Muscle layer of duodenum (tissue), 2 donors: ENCODE measurements around the gene DR1.

Experiments used
- H3K27ac ChIP-seq: one replicate; pipeline ENCODE4 v1.7.0; 2013; ENCODE audit warnings: mild to moderate bottlenecking, low read length
- H3K27me3 ChIP-seq: one replicate; pipeline ENCODE4 v1.7.0; 2013; ENCODE audit warnings: low read depth, mild to moderate bottlenecking, control low read depth, low read length
- H3K36me3 ChIP-seq, 2 donors: one replicate each; pipeline ENCODE4 v1.7.0; 2013; ENCODE audit warnings: low read length in 2 of 2, control low read depth in 1 of 2, mild to moderate bottlenecking in 1 of 2; ENCODE audit not compliant: insufficient read depth in 2 of 2, control insufficient read depth in 1 of 2
- H3K4me1 ChIP-seq, 2 donors: one replicate each; pipeline ENCODE4 v1.7.0; 2013; ENCODE audit warnings: low read length in 2 of 2, mild to moderate bottlenecking in 2 of 2, control low read depth in 1 of 2, moderate library complexity in 1 of 2; ENCODE audit not compliant: insufficient read depth in 2 of 2, control insufficient read depth in 1 of 2
- H3K4me3 ChIP-seq, 2 donors: one replicate each; pipeline ENCODE4 v1.7.0; 2013; ENCODE audit warnings: low read length in 2 of 2, low read depth in 1 of 2, mild to moderate bottlenecking in 1 of 2
- H3K9me3 ChIP-seq, 2 donors: one replicate each; pipeline ENCODE4 v1.7.0; 2013; ENCODE audit warnings: low read length in 2 of 2, control low read depth in 1 of 2, mild to moderate bottlenecking in 1 of 2; ENCODE audit not compliant: control insufficient read depth in 1 of 2
- donor health status: healthy.

The DR1 gene

GRCh38 chr1:93395195-93395594, 49.5 kb downstream of the DR1 start:
- no peaks in the 10 kb centered on the region for H3K9me3 ChIP-seq
- H3K27me3 ChIP-seq: no peaks in the 10 kb centered on the region
- no peak overlapping the region for H3K4me3 ChIP-seq
- H3K4me1 ChIP-seq: no peaks in the 10 kb centered on the region
- H3K27ac ChIP-seq: no peak overlapping the region
- no peaks in the 10 kb centered on the region for H3K36me3 ChIP-seq

- Histone ChIP-seq H3K4me3 (no peak overlapping the region), H3K27me3 (no peaks in the 10 kb centered on the region), H3K4me1 (no peaks in the 10 kb centered on the region), H3K27ac (no peak overlapping the region), H3K9me3 (no peaks in the 10 kb centered on the region), H3K36me3 (no peaks in the 10 kb centered on the region)
Measured at GRCh38 chr1:93399781-93400180, 54.1 kb downstream of the DR1 start.

GRCh38 chr1:93408203-93408602, 62.5 kb downstream of the DR1 start:
- Histone ChIP-seq H3K4me3 (no peak overlapping the region), H3K4me1 (no peaks in the 10 kb centered on the region), H3K27ac (no peak overlapping the region), H3K36me3 (no peaks in the 10 kb centered on the region), H3K9me3 (no peaks in the 10 kb centered on the region), H3K27me3 (no peaks in the 10 kb centered on the region)

GRCh38 chr1:93411000-93411399, 65.3 kb downstream of the DR1 start:
- no peak overlapping the region for H3K27ac ChIP-seq
- no peaks in the 10 kb centered on the region for H3K36me3 ChIP-seq
- no peaks in the 10 kb centered on the region for H3K27me3 ChIP-seq
- no peaks in the 10 kb centered on the region for H3K9me3 ChIP-seq
- H3K4me3 ChIP-seq: no peak overlapping the region
- no peaks in the 10 kb centered on the region for H3K4me1 ChIP-seq

GRCh38 chr1:93414749-93415148, 69.0 kb downstream of the DR1 start:
- Histone ChIP-seq H3K4me3 (peak overlapping the region; percentile 34), H3K27ac (no peak overlapping the region), H3K36me3 (no peaks in the 10 kb centered on the region), H3K27me3 (no peaks in the 10 kb centered on the region), H3K9me3 (no peaks in the 10 kb centered on the region), H3K4me1 (no peaks in the 10 kb centered on the region)

GRCh38 chr1:93415296-93415695, 69.6 kb downstream of the DR1 start:
- Histone ChIP-seq H3K4me1 (no peaks in the 10 kb centered on the region), H3K4me3 (peak overlapping the region; percentile 34), H3K27ac (peak overlapping the region; percentile 14), H3K27me3 (no peaks in the 10 kb centered on the region), H3K36me3 (no peaks in the 10 kb centered on the region), H3K9me3 (no peaks in the 10 kb centered on the region)

GRCh38 chr1:93416183-93416582, 70.5 kb downstream of the DR1 start:
- H3K27me3 ChIP-seq: no peaks in the 10 kb centered on the region
- no peaks in the 10 kb centered on the region for H3K9me3 ChIP-seq
- H3K27ac ChIP-seq: no peak overlapping the region
- H3K4me1 ChIP-seq: no peaks in the 10 kb centered on the region
- H3K36me3 ChIP-seq: no peaks in the 10 kb centered on the region
- no peak overlapping the region for H3K4me3 ChIP-seq
